UCSD-AML1 (cell line): ENCODE measurements around the gene MKRN2.

Source experiments
- DNase-seq: peaks from one replicate; lab custom pipeline; 2025; ENCODE audit not compliant: unreplicated experiment; lab: John Stamatoyannopoulos, UW

MKRN2 gene

GRCh38 chr3:12585181-12585580, 28.3 kb downstream of the MKRN2 start:
- DNase-seq = no peak

GRCh38 chr3:12585970-12586369, 29.1 kb downstream of the MKRN2 start:
- DNase-seq = no peak

- DNase-seq = no peak
Observed at GRCh38 chr3:12586403-12586802, 29.5 kb downstream of the MKRN2 start.

GRCh38 chr3:12588039-12589009, 31.4 kb downstream of the MKRN2 start:
- no peak for DNase-seq

GRCh38 chr3:12590096-12590495, 33.2 kb downstream of the MKRN2 start:
- no peak for DNase-seq

- no peak for DNase-seq
Observed at GRCh38 chr3:12591456-12591855, 34.6 kb downstream of the MKRN2 start.

GRCh38 chr3:12591997-12592715, 35.3 kb downstream of the MKRN2 start:
- DNase-seq = no peak

GRCh38 chr3:12593473-12593872, 36.6 kb downstream of the MKRN2 start:
- DNase-seq = no peak

GRCh38 chr3:12598890-12599289, 42.0 kb downstream of the MKRN2 start:
- no peak for DNase-seq

- DNase-seq = no peak
Observed at GRCh38 chr3:12601072-12601471, 44.2 kb downstream of the MKRN2 start.

GRCh38 chr3:12603969-12604368, 47.1 kb downstream of the MKRN2 start:
- DNase-seq = no peak

- no peak for DNase-seq
Observed at GRCh38 chr3:12608376-12608775, 51.5 kb downstream of the MKRN2 start.

GRCh38 chr3:12611117-12611516, 54.2 kb downstream of the MKRN2 start:
- DNase-seq = no peak

GRCh38 chr3:12612514-12613226, 55.8 kb downstream of the MKRN2 start:
- no peak for DNase-seq

GRCh38 chr3:12613250-12613649, 56.4 kb downstream of the MKRN2 start:
- no peak for DNase-seq

GRCh38 chr3:12615266-12615665, 58.4 kb downstream of the MKRN2 start:
- no peak for DNase-seq

- no peak for DNase-seq
Observed at GRCh38 chr3:12618426-12618825, 61.5 kb downstream of the MKRN2 start.

- DNase-seq = no peak
Observed at GRCh38 chr3:12620305-12620704, 63.4 kb downstream of the MKRN2 start.

- DNase-seq = no peak
Observed at GRCh38 chr3:12620729-12621128, 63.8 kb downstream of the MKRN2 start.

- no peak for DNase-seq
Observed at GRCh38 chr3:12622335-12622734, 65.4 kb downstream of the MKRN2 start.

- no peak for DNase-seq
Observed at GRCh38 chr3:12624056-12624455, 67.2 kb downstream of the MKRN2 start.
